GM19025 (cell line): ENCODE measurements around the gene SLC27A4.
A peak's percentile ranks its signal among the peaks of the same experiment; 100 is the strongest.

Experiments used
- ATAC-seq: cut with Tn5 transposase; IDR thresholded peaks from one replicate; pipeline ENCODE4 v1.9.1; 2021; ENCODE audit warnings: mild to moderate bottlenecking, low read depth, moderate library complexity; ENCODE audit not compliant: unreplicated experiment

The SLC27A4 gene

GRCh38 chr9:128339761-128340690, at the start of gene SLC27A4:
Gene SLC27A4, plus strand, starts transcription at chr9:128340527. Its CDS starts 2,606 bp downstream, at chr9:128343133.
- ATAC-seq, result peak; percentile 85

- ATAC-seq, result no peak
These were observed 48.3 kb upstream of the SLC27A4 start for GRCh38 chr9:128292009-128292408.

GRCh38 chr9:128293091-128293490, 47.2 kb upstream of the SLC27A4 start:
- no peak for ATAC-seq

GRCh38 chr9:128294142-128294541, 46.2 kb upstream of the SLC27A4 start:
- no peak for ATAC-seq

DNA sequence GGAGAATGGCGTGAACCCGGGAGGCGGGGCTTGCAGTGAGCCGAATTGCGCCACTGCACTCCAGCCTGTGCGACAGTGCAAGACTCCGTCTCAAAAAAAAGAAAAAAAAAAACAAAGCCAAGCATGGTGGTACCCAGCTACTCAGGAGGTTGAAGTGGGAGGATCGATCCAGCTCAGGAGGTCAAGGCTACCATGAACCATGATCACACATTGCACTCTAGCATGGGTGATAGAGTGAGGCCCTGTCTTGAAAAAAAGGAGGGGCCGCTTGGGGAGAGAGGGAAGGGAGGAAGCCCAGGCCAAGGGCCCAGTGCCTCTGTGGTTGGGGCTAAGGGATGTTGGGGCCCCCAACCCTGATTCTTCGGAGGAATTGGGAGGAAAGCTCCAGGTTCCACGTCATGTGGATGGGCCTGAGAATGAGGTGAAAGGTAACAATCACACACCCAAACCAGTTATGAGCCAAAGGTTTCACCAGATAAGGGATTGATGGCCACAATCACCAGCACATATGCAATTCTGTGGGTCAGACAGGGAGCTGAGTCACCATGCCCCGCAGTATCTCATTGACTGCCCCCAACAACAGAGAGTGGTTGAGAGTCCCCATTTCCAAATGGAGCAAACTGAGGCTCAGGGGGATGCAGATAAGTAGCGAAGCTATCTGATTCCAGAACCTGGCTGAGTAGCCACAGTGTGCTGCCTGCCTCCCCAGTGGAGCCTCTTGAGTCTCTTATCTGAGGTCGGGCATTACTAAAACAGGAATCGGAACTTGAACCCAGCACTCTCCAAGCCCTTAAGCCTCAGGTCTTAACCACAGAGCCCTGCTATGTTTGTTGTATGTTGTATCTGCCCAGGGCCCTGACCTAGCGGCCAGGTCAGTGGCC, 43.7 kb upstream of the SLC27A4 start:
- ATAC-seq, result no peak

DNA sequence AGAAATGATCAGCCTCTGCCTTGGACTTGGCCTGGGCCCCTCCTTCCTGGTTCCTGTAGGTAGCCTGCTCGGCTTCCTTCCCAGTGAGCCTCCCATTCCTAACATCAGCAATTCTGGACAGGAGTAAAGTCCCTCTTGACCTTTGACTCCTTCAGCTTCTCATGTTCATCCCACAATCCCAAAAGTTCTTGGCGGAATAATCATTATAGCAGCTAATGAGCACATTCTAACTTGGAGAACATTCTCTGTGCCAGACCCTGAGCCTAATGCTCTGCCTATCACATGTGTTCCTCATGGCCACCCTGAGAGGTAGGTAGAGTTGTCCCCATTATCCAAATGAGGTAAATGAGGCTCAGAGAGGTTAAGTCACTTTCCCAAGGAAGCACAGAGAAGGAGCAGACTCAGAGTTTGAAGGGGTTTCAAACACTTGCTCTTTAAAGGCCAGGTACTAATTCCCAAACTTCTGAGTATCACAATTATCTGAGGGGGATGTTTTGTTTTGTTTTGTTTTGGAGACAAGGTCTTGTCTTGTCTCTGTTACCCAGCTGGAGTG, 43.0 kb upstream of the SLC27A4 start:
- ATAC-seq, result no peak

- ATAC-seq, result no peak
These were observed 41.5 kb upstream of the SLC27A4 start for GRCh38 chr9:128298535-128299482.

- ATAC-seq, result no peak
These were observed 36.0 kb upstream of the SLC27A4 start for GRCh38 chr9:128304136-128304970.

- no peak for ATAC-seq
These were observed 35.4 kb upstream of the SLC27A4 start for GRCh38 chr9:128304971-128305288.

GRCh38 chr9:128309551-128309950, 30.8 kb upstream of the SLC27A4 start:
- ATAC-seq, result no peak

- no peak for ATAC-seq
These were observed 29.9 kb upstream of the SLC27A4 start for GRCh38 chr9:128310461-128310860.

DNA sequence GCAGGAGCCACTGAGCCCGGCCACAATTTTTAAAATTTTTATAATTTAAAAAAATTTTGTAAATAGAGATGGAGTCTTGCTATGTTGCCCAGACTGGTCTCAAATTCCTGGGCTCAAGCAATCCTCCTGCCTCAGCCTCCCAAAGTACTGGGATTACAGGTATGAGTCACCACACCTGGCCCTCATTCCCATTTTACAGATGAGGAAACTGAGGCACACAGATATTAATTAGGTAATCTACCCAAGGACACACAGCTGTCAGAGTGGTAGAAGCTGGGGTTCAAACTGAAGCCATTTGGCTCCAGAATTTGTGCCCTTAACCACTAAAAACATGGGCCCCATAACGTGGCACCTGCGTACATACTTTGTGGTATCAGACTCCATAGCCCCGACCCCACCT, 25.6 kb upstream of the SLC27A4 start:
- no peak for ATAC-seq

DNA sequence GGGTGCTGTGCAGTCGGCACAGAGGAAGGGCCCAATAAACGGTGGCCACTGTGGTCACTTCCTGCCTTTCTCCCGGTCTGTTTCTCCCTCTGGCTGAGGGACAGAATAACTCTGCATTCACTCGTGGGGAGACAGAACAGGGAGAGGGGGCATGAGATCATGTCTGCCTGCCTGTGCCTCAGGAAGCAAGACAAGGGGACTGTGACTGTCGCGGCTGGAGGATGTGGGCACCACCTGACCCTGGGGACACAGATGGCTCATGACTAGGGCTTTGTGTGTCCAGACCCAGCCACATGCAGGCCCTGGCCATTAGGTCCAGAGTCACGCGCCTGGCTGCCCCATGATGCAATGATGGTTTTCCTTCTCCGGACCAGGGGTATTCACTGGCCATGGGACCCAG, 23.9 kb upstream of the SLC27A4 start:
- ATAC-seq, result no peak

DNA sequence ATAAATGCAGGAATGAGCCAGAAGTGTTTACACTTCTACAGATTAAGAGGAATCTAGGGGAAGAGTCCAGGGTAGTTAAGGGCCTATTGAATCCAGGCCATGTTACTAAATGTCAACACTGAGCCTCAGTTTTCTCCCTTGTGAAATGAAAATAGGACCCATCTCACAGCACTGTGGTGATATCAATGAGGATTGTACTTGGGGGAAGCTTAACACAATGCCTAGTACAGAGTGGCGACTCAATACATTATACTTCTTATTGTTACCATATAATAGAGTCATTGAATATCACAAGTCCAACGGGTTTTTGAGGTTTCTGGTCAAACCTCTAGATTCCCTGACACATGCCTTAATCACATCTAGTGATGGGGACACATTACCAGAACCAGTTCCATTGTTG, 22.7 kb upstream of the SLC27A4 start:
- ATAC-seq, result no peak

DNA sequence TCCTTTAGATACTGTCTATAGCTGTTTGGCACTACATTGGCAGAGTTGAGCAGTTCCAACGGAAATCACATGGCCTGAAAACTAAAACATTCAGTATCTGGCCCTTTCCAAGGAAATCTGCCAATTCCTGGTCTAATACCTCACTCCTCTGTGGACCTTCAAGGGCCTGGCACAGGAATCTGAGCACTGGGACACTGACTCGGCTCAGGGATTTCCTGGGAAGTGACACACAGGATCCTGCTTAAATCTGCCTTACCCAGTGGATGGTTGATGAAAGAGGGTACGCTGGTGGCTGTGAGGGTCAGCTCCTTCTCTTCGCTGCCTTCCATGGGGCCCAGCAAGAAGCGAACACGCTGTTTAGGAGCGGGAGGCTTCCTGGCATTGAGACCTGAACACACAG, 19.0 kb upstream of the SLC27A4 start:
- no peak for ATAC-seq

DNA sequence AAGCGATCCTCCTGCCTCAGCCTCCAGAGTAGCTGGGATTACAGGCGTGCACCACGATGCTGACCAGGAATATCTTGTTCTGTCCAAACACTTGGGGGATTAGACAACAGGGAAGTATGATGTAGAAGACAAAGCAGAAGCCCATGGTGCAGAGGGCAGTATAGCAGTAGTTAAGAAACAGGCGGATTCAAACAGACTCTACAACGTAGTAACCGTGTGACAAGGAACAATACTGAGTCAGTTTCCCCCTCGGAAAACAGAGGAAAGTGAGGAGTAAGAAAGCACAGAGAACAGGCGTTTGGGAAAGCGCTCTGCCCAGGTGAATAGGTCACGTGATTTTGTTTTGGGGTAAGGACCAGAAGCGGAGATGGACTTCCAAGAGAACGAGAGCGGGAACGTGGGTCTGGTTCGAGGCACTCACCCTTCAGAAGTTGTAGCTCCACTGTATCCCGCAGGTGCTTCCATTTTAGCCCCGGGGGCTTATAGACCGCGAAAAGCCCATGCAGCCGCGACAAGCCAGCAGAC, 18.4 kb upstream of the SLC27A4 start:
- no peak for ATAC-seq

DNA sequence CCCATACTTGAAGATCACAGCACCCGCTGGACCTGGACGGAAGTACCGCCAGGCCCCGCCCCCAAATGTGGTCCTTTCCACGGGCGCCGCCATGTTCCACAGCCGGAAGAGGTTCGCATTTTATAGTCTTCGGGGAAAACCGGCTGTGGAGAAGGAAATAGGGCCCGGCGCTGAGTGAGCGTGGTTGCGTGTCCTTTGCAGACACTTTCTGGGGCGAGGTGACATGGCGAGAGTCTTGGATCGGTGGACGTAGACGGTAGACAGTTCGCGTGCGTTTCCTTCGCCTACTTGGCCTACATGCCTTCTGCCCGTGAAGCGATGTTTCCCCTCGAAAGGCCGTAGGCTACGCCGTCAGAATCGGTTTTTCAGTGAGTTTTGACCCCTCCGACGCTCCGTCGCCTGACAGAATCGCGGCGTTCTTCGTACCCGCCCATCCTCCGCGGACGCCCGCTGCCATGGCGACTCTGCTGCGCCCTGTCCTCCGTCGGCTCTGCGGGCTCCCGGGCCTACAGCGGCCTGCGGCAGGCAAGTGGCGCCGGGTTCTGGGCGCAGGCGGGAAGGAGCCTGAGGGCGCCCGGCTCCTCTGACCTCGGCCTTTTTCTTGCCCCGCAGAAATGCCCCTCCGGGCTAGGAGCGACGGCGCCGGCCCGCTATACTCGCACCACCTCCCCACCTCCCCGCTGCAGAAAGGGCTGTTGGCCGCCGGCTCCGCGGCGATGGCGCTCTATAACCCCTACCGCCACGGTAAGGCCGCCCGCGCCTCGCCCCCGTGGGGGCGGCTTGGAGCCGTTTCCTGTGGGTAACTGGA, 17.7 kb upstream of the SLC27A4 start, which contains the start of the genes COQ4 and TRUB2:
Gene COQ4 (plus strand): TSS at position 436 of the 808 bp plus-strand sequence. CDS start 20 bp downstream, at position 456.
Gene TRUB2 (minus strand): TSS at position 44 of the 808 bp plus-strand sequence. CDS start 39 bp downstream, at position 5.
- ATAC-seq, result peak; percentile 78

DNA sequence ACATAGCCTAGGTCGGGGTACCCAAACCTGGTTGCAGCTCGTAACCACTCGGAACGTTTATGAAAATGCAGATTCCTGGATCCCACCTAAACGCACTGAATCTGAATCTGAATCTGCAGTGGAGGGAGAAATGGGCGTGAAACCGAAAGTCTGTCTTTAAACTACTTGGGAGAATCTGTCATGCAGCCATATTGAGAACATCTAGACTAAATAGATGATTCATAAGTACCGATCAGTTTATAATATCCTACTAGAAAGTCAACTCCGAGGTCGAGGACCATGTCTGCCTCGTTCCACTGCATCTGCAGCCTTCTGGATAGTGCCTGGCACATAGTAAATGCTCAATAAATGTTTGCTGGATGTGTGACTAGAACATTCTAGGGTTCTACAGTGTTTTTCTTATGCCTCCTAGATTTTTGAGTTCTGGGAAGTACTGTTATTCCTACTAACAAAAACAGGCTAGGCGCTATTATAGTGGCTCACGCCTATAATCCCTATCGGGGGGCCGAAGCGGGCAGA, 17.1 kb upstream of the SLC27A4 start:
- no peak for ATAC-seq
